Aorta (tissue), 5 donors: ENCODE results near the gene GUCY1A2. TPM values are rescaled to one million over a fixed set of nuclear protein-coding genes. Genes with fewer than 3 reads are reported as not detected.

Experiments
- ATAC-seq: fragments of 200-7000 bp; cut with Tn5 transposase; one replicate; pipeline ENCODE4 v1.9.1; 2022; ENCODE audit warnings: moderate library complexity; ENCODE audit not compliant: low FRiP score
- DNase-seq, 2 donors: peaks; one replicate each; pipeline ENCODE4 v3.0.0-alpha.2; 2020
- H3K27ac ChIP-seq, 2 donors: one replicate each; pipeline ENCODE4 v1.5.1; 2013; ENCODE audit warnings: low read length in 2 of 2, mild to moderate bottlenecking in 2 of 2, moderate library complexity in 2 of 2, control low read depth in 1 of 2, inconsistent platforms in 1 of 2, low read depth in 1 of 2
- H3K27me3 ChIP-seq, 2 donors: one replicate each; pipeline ENCODE4 v1.6.1; 2013; ENCODE audit warnings: control low read depth in 1 of 2, low read length in 1 of 2, mild to moderate bottlenecking in 1 of 2, moderate library complexity in 1 of 2; ENCODE audit not compliant: insufficient read depth in 2 of 2, control insufficient read depth in 1 of 2
- H3K36me3 ChIP-seq, 2 donors: one replicate each; pipeline ENCODE4 v1.6.1; 2013; ENCODE audit warnings: control low read depth in 1 of 2, low read length in 1 of 2, mild to moderate bottlenecking in 1 of 2; ENCODE audit not compliant: insufficient read depth in 2 of 2, control insufficient read depth in 1 of 2
- H3K4me1 ChIP-seq, 2 donors: one replicate each; pipeline ENCODE4 v1.6.1; 2013; ENCODE audit warnings: low read length in 2 of 2, control low read depth in 1 of 2, mild to moderate bottlenecking in 1 of 2, moderate library complexity in 1 of 2; ENCODE audit not compliant: insufficient read depth in 2 of 2, control insufficient read depth in 1 of 2
- H3K4me3 ChIP-seq, 2 donors: one replicate each; pipeline ENCODE4 v1.5.1; 2013; ENCODE audit warnings: low read length in 2 of 2, control low read depth in 1 of 2, mild to moderate bottlenecking in 1 of 2
- H3K9me3 ChIP-seq: one replicate; pipeline ENCODE4 v1.6.1; 2013; ENCODE audit warnings: mild to moderate bottlenecking, low read length; ENCODE audit not compliant: control insufficient read depth
- WGBS, 2 donors: extraction: QIAGEN DNeasy Blood & Tissue Kit; methylation state at CpG; one replicate each; pipeline ENCODE4 v1.1.7; 2013; 5-methylcytosine and 5-hydroxymethylcytosine counted together
- intact Hi-C, 2 donors: fragments of 100-400 bp; cut with DNase I; formaldehyde crosslinking; loops; one replicate each; pipeline versions ENCODE4 v1.14.2 to v1.15.0; 2022
- polyA plus RNA-seq, 2 donors: library from polyadenylated mRNA; stranded (reverse); fragments of 200-250 nt; gene quantifications; one replicate each; pipeline ENCODE4 v1.2.3, GENCODE V29; 2013
- total RNA-seq, 2 donors: library from RNA; stranded (reverse); fragmentation: NEBNext Ultra II Directional; extraction: Animal tissue kit (Norgen Biotek cat#: 25700); gene quantifications; one replicate each; pipeline ENCODE4 v1.2.1, GENCODE V29; 2021
- donor health status: healthy with polysubstance abuse.
- donor health status: Bipolar disorder and iron deficiency.
- donor health status: DM: no; HTN: no; CAD: no.
- donor health status: DM: no; HTN: no; CAD: no.
- donor health status: DM: yes; HTN: yes; CAD: no.

Gene GUCY1A2
- total and polyA plus RNA-seq, 4 donors: 0.75 to 37.9 (median 4.4) TPM

DNA sequence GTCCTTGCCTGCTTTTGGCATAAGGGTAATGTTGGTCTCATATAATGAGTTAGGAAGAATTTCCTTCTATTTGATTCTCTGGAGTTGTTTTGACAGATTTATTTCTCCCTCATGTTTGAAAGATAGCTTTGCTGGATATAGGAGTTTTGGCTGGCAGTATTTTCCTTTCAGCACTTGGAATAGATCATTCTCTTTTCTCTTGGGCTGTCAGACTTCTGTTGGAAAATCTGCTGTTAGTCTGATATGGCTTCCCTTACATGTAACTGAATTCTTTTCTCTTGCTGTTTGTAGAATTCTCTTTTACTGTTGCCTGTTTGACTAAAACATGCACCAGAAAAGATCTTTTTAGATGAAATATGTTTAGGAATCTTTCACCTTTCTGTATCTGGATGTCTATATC, 165.5 kb downstream of the GUCY1A2 start:
- intact Hi-C loops: no loop called here
- no peaks in the 10 kb centered on the region for H3K36me3 ChIP-seq
- ATAC-seq: no peak

DNA sequence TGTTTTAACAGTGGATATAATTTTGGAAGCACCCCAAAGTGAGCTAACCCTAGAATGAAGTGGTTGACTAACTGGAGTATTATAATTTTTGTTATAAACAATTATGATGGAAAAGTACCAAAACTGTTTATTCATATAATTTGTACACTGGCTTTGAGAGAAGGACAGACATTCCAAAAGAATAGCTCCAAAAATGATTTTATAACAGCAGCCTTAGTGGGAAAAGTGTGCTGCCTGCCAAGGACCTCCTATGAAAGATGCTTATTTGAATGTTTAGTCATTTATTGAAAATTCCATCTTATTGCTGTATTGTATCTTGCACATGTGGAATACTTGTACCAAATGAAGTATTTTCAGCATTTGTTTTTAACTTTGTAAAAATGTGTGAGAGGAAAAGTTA, 169.8 kb downstream of the GUCY1A2 start:
- no peaks in the 10 kb centered on the region for H3K4me1 ChIP-seq
- no peaks in the 10 kb centered on the region for H3K27me3 ChIP-seq
- intact Hi-C loops: no loop called here
- ATAC-seq (no peak), DNase-seq (no peak)
- H3K36me3 ChIP-seq: no peaks in the 10 kb centered on the region
- H3K27ac ChIP-seq: no peak overlapping the region
- no peak overlapping the region for H3K4me3 ChIP-seq
- no peaks in the 10 kb centered on the region for H3K9me3 ChIP-seq

More for the DNA sequence above, 165.5 kb downstream of the GUCY1A2 start:
- H3K27me3 ChIP-seq: no peaks in the 10 kb centered on the region
- no peak for DNase-seq
- H3K4me3 ChIP-seq: no peak overlapping the region
- no peaks in the 10 kb centered on the region for H3K9me3 ChIP-seq
- no peaks in the 10 kb centered on the region for H3K4me1 ChIP-seq
- no peak overlapping the region for H3K27ac ChIP-seq

DNA sequence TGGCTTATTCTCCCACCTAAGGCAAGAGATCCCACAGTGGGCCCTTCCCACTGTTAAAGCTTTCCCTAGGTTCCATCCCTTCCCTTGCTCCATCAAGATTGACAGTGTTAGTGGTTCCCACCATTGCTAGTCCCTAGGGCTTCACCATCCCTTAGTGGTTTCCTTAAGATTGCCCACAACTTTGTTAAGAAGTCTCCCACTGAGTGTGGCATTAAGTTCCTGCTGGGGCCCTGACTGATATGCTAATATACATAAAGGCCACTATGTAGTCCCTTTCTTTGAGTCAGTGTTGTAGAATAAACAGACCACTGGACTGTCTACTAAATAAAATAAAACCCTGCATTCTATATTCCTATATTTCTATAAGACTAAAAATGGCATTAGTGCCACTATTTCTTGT, 176.1 kb downstream of the GUCY1A2 start:
- DNase-seq (no peak), ATAC-seq (no peak)
- intact Hi-C loops: no loop called here
- H3K27ac ChIP-seq: no peak overlapping the region
- H3K36me3 ChIP-seq: no peaks in the 10 kb centered on the region
- H3K4me1 ChIP-seq: no peaks in the 10 kb centered on the region
- no peak overlapping the region for H3K4me3 ChIP-seq
- H3K27me3 ChIP-seq: no peaks in the 10 kb centered on the region
- peaks cover 1% of the 10 kb centered on the region for H3K9me3 ChIP-seq

DNA sequence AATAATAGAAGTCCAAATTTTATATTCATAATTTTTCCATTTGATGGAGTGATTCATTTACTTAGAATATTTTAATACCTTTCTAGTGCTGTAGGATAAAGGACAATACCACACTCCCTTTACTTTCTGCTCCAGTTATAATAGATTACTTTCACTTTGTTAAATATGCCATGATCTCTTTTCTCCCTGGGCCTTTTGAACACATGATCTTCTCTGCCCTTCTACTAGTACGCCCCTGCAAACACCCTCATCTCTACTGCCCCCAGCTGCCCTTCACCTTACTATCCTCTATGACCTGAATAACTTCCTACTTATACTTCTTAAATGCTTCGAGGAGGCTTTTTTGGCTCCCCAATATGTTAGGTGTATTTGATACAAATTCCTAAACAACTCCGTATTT, 177.3 kb downstream of the GUCY1A2 start:
- WGBS, 2 donors: 87 to 90% methylated on average over 3 of the region's 3 CpGs
- H3K27me3 ChIP-seq: no peaks in the 10 kb centered on the region
- intact Hi-C loops: no loop called here

DNA sequence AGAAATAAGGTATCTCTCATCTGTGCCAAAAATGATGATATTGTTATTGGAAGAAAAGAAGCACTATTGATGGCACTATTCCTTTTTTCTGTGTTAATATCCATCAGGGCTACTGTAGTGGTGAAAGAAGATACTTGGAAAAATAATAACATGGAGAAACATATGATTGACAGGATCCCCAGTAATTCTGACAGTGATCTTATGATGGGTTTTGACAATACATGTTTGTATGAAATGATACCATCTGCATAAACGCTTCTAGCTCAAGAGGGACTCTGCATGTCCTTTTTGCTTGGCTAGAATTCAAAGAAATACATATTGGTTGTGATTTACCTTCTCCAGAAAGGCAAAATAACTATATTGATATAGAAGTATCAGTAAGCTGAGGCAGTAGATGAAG, 178.1 kb downstream of the GUCY1A2 start:
- Histone ChIP-seq H3K4me3 (no peak overlapping the region), H3K27ac (no peak overlapping the region), H3K36me3 (no peaks in the 10 kb centered on the region), H3K9me3 (peaks cover 1% of the 10 kb centered on the region), H3K4me1 (no peaks in the 10 kb centered on the region), H3K27me3 (no peaks in the 10 kb centered on the region)
- no peak for DNase-seq
- intact Hi-C loops: no loop called here
- ATAC-seq: no peak
- WGBS, 2 donors: 78 to 83% methylated on average over 1 of the region's 1 CpG

More for the DNA sequence above, 177.3 kb downstream of the GUCY1A2 start:
- Histone ChIP-seq H3K9me3 (peaks cover 1% of the 10 kb centered on the region), H3K27ac (no peak overlapping the region), H3K4me3 (no peak overlapping the region), H3K36me3 (no peaks in the 10 kb centered on the region), H3K4me1 (no peaks in the 10 kb centered on the region)
- ATAC-seq: no peak
- DNase-seq: no peak

DNA sequence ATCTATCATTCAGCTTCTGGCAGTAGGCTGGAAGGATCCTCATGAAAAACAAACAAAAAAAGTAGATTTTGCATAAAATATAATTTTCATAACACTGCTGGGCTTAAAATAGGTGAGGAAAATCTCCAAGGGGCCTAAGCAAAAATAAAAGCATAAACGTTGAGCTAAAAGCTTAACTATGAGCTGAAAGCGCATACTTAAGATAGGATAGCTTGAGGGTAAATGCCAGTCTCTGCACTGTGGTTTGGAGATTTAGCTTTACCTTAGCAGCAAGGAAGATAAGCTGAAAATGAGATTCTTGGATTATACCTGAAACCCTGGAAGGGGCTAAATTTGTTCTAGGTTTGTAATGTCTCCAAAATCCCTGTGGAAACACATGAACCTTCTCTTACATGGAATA, 183.7 kb downstream of the GUCY1A2 start:
- H3K27ac ChIP-seq: no peak overlapping the region
- ATAC-seq: no peak
- intact Hi-C loops: no loop called here

DNA sequence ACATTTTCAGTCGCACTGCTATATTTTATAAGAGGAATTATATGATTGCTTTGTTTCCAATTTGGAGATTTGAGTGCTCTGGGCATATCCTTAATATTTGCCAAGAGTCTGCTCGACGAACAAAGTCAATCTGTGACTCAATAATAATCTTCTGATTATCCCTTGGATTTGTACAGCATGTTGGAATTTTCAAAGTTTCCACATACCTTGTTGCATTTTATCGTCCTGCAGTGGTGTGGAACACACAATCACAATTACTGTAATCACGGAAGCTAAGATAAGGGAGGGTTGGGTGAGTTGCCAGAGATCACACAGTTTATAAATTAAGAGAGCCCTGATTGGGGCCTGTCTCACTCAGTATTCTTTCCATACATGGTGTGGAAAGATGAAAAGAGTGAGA, 189.3 kb downstream of the GUCY1A2 start:
- no peak for DNase-seq
- Histone ChIP-seq H3K27me3 (no peaks in the 10 kb centered on the region), H3K4me3 (no peak overlapping the region), H3K36me3 (no peaks in the 10 kb centered on the region), H3K27ac (no peak overlapping the region), H3K9me3 (no peaks in the 10 kb centered on the region), H3K4me1 (no peaks in the 10 kb centered on the region)
- 54 to 71% methylated on average over 5 of the region's 5 CpGs for WGBS, 2 donors
- ATAC-seq: no peak
- intact Hi-C loops: no loop called here

More for the DNA sequence above, 183.7 kb downstream of the GUCY1A2 start:
- DNase-seq: no peak
- WGBS, 2 donors: 51 to 53% methylated on average over 2 of the region's 2 CpGs
- no peaks in the 10 kb centered on the region for H3K9me3 ChIP-seq
- no peaks in the 10 kb centered on the region for H3K27me3 ChIP-seq
- no peaks in the 10 kb centered on the region for H3K36me3 ChIP-seq
- H3K4me1 ChIP-seq: no peaks in the 10 kb centered on the region
- no peak overlapping the region for H3K4me3 ChIP-seq

DNA sequence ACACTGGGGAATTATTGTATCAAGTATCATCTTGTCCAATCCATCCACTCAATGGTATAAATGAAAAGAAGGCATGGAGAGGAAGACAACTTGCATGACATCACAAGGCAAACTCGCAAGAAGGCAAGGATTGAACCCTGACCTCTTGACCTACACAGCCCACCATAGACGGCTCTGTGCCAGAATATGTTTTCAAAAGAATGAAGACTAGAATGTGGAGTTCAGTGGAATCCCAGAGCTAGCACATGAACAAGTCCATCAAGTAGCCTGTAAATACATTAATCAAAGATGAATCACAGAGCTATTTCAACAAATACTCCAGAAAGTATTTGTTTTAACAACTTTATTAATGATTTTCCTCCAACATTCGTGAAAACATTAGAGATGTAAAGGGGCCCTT, 189.7 kb downstream of the GUCY1A2 start:
- Histone ChIP-seq H3K27ac (no peak overlapping the region), H3K36me3 (no peaks in the 10 kb centered on the region), H3K4me1 (no peaks in the 10 kb centered on the region), H3K9me3 (no peaks in the 10 kb centered on the region), H3K27me3 (no peaks in the 10 kb centered on the region), H3K4me3 (no peak overlapping the region)
- WGBS, 2 donors: 30 to 51% methylated on average over 3 of the region's 3 CpGs
- intact Hi-C loops: no loop called here
- DNase-seq (no peak), ATAC-seq (no peak)

DNA sequence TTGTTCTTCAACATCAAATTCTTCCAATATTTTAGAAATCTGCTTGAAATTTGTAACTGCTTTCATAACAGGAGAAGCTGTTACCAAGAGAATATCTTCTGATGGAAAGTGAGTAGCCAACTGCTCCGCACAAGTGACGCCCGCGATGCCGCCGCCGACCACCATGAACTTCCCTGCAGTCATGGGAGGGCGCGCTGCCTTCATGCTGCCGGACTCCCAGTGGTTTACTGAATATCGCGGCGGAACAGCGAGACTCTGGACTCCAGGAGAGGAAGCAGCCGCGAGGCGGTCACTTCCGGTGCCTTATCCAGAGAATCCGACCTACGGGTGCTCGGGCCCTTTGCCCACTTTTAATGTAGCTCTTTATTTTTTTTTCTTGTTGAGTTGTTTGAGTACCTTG, 190.6 kb downstream of the GUCY1A2 start:
- DNase-seq: peak in 1 of 2 donors; percentile 59
- intact Hi-C loops: no loop called here
- WGBS, 2 donors: 97 to 98% methylated on average over 21 of the region's 21 CpGs
- Histone ChIP-seq H3K4me1 (no peaks in the 10 kb centered on the region), H3K27ac (no peak overlapping the region), H3K4me3 (no peak overlapping the region), H3K36me3 (no peaks in the 10 kb centered on the region), H3K27me3 (no peaks in the 10 kb centered on the region), H3K9me3 (no peaks in the 10 kb centered on the region)
- no peak for ATAC-seq
